Retinal pigment epithelial cell (primary cell): ENCODE measurements around the gene TNPO3.
"Not testable (repeated sequence)": the region's sequence is repeated elsewhere in the genome, so short reads cannot be mapped to it uniquely, and the experiment has no call there.

Experiments
- DNase-seq: peaks from one replicate; pipeline ENCODE4 v3.0.0-alpha.2; 2010; ENCODE audit warnings: low read depth
- H3K4me3 ChIP-seq: 2 replicates; pipeline ENCODE4 v1.5.1; 2011; ENCODE audit warnings: mild to moderate bottlenecking, low read length, control low read depth, moderate library complexity
- CTCF ChIP-seq: conservative IDR thresholded peaks from 2 replicates; pipeline ENCODE4 v1.5.1; 2011; ENCODE audit warnings: low read depth, low read length, control low read depth, inconsistent platforms

TNPO3 gene

GRCh38 chr7:128944487-128945236, 110.2 kb downstream of the TNPO3 start:
- H3K4me3 ChIP-seq: no peak overlapping the region
- DNase-seq: no peak
- TF ChIP-seq CTCF: no peak

GRCh38 chr7:128943251-128943650, 111.7 kb downstream of the TNPO3 start:
- not testable (repeated sequence) for H3K4me3 ChIP-seq, DNase-seq

GRCh38 chr7:128941946-128942526, 112.9 kb downstream of the TNPO3 start:
- H3K4me3 ChIP-seq: no peak overlapping the region
- no peak for DNase-seq
- TF ChIP-seq CTCF: no peak

GRCh38 chr7:128941323-128941890, 113.5 kb downstream of the TNPO3 start:
- no peak for DNase-seq
- no peak for TF ChIP-seq CTCF
- H3K4me3 ChIP-seq: no peak overlapping the region

- no peak overlapping the region for H3K4me3 ChIP-seq
- no peak for DNase-seq
- TF ChIP-seq CTCF: no peak
Observed at GRCh38 chr7:128940494-128941322, 114.2 kb downstream of the TNPO3 start.

- no peak for DNase-seq
- H3K4me3 ChIP-seq: no peak overlapping the region
- TF ChIP-seq CTCF: no peak
Observed at GRCh38 chr7:128939861-128940410, 115.0 kb downstream of the TNPO3 start.
